Retinal pigment epithelial cell (primary cell): ENCODE measurements around the gene C1QC.
"Not testable (repeated sequence)": the region's sequence is repeated elsewhere in the genome, so short reads cannot be mapped to it uniquely, and the experiment has no call there.

Experiments used
- DNase-seq: peaks from one replicate; pipeline ENCODE4 v3.0.0-alpha.2; 2010; ENCODE audit warnings: low read depth
- H3K4me3 ChIP-seq: 2 replicates; pipeline ENCODE4 v1.5.1; 2011; ENCODE audit warnings: mild to moderate bottlenecking, low read length, control low read depth, moderate library complexity
- CTCF ChIP-seq: conservative IDR thresholded peaks from 2 replicates; pipeline ENCODE4 v1.5.1; 2011; ENCODE audit warnings: low read depth, low read length, control low read depth, inconsistent platforms

C1QC gene

GRCh38 chr1:22658385-22659163 lies 15.1 kb downstream of the C1QC start:
- H3K4me3 ChIP-seq: no peak overlapping the region
- DNase-seq: no peak
- TF ChIP-seq CTCF: peak; percentile 29

- no peak for TF ChIP-seq CTCF
- H3K4me3 ChIP-seq: no peak overlapping the region
- DNase-seq: no peak
These were observed 17.3 kb downstream of the C1QC start for GRCh38 chr1:22660716-22661241.

- no peak for TF ChIP-seq CTCF
- no peak overlapping the region for H3K4me3 ChIP-seq
- DNase-seq: no peak
These were observed 18.4 kb downstream of the C1QC start for GRCh38 chr1:22661880-22662279.

GRCh38 chr1:22662318-22662717 lies 18.9 kb downstream of the C1QC start:
- no peak overlapping the region for H3K4me3 ChIP-seq
- DNase-seq: peak; percentile 13
- TF ChIP-seq CTCF: no peak

GRCh38 chr1:22662986-22663408 lies 19.6 kb downstream of the C1QC start:
- H3K4me3 ChIP-seq: no peak overlapping the region
- DNase-seq: no peak
- TF ChIP-seq CTCF: no peak

GRCh38 chr1:22665752-22666151 lies 22.3 kb downstream of the C1QC start:
- TF ChIP-seq CTCF: peak; percentile 80
- no peak overlapping the region for H3K4me3 ChIP-seq
- no peak for DNase-seq

GRCh38 chr1:22666412-22666811 lies 23.0 kb downstream of the C1QC start:
- no peak for TF ChIP-seq CTCF
- DNase-seq: no peak
- H3K4me3 ChIP-seq: no peak overlapping the region

GRCh38 chr1:22668840-22669239 lies 25.4 kb downstream of the C1QC start:
- not testable (repeated sequence) for DNase-seq, H3K4me3 ChIP-seq
